ENCODE results near the gene CLDN19.

DNA sequence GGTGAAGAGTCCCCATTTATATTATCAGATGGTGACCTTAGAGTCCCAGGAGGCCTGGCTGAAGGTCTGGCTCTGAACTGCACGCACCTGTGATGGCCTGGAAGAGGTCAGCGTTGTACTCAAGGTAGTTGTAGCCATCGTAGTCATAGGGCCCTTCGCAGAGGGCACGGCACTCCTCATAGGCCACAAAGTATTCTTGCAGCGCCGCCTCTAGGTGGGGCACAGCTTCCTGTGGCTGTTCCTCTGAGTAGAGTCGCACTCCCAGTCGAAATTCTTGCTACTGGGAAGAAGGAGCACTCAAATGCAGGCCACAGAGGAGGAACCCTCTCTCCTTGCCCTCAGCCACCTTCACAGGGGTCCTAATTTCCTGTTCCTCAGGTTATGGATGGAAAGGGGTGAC, 19.1 kb upstream of the CLDN19 start:
- TF ChIP-seq, protein P1, sequence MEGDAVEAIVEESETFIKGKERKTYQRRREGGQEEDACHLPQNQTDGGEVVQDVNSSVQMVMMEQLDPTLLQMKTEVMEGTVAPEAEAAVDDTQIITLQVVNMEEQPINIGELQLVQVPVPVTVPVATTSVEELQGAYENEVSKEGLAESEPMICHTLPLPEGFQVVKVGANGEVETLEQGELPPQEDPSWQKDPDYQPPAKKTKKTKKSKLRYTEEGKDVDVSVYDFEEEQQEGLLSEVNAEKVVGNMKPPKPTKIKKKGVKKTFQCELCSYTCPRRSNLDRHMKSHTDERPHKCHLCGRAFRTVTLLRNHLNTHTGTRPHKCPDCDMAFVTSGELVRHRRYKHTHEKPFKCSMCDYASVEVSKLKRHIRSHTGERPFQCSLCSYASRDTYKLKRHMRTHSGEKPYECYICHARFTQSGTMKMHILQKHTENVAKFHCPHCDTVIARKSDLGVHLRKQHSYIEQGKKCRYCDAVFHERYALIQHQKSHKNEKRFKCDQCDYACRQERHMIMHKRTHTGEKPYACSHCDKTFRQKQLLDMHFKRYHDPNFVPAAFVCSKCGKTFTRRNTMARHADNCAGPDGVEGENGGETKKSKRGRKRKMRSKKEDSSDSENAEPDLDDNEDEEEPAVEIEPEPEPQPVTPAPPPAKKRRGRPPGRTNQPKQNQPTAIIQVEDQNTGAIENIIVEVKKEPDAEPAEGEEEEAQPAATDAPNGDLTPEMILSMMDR (conservative IDR thresholded peaks at IDR 0.05; ENCODE audit: low read length), result peak; percentile 24; the same call in 1 of the 2 replicates
- no peak for TF ChIP-seq EZH2phosphoT487 (IDR thresholded peaks at IDR 0.05; ENCODE audit: borderline replicate concordance)
